ENCODE data around the gene CNBD2. TPM values are rescaled to one million over a fixed set of nuclear protein-coding genes. Genes with fewer than 3 reads are reported as not detected.

CNBD2 gene
- total RNA-seq, 4 donors from 2014 or later = 2.8 to 5.3 (median 3.1) TPM; not detected in 1

DNA sequence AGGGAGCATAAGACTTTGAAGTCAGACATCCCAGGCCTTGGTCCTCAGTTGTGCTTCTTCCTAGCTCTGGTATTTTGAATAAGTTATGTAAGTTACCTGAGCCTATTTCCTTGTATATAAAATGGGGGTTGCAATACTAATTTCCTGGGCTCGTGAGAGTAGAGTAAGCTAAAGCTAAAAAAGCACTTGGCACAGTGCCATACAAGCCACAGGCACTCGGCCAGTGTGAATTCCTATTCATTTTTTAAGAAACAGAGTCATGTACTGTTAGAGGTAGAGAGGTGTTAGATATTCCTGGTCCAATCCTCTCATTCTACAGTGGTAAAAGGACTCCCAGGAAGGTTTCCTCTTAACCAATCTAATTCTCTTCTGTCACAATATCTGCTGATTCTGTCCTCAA is 106.6 kb downstream of the CNBD2 start:
- TF ChIP-seq, protein P1, sequence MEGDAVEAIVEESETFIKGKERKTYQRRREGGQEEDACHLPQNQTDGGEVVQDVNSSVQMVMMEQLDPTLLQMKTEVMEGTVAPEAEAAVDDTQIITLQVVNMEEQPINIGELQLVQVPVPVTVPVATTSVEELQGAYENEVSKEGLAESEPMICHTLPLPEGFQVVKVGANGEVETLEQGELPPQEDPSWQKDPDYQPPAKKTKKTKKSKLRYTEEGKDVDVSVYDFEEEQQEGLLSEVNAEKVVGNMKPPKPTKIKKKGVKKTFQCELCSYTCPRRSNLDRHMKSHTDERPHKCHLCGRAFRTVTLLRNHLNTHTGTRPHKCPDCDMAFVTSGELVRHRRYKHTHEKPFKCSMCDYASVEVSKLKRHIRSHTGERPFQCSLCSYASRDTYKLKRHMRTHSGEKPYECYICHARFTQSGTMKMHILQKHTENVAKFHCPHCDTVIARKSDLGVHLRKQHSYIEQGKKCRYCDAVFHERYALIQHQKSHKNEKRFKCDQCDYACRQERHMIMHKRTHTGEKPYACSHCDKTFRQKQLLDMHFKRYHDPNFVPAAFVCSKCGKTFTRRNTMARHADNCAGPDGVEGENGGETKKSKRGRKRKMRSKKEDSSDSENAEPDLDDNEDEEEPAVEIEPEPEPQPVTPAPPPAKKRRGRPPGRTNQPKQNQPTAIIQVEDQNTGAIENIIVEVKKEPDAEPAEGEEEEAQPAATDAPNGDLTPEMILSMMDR (IDR thresholded peaks at IDR 0.05; ENCODE audit: low read depth) = no peak

DNA sequence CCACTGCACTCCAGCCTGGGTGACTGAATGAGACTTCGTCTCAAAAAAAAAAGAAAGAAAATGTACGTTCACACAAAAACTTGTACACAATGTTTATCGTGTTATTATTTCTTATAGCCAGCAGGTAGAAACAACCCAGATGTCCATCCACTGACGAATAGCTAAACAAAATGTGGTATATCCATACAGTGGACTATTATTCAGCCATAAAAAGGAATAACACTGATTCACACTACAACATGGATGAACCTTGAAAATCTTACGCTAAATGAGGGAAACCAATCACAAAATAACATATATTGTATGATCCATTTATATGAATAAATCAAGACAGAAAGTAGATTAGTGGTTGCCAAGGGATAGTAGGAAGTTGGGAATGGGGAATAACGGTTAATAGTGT is 111.1 kb downstream of the CNBD2 start:
- TF ChIP-seq, protein P1 (IDR thresholded peaks at IDR 0.05; ENCODE audit: low read depth) = no peak

Small RNAs within 50 kb of the gene (small RNA-seq; reads per million reads assigned to genes)
- not detected for gene RNU6-937P

Other genes starting within 250 kb of the CNBD2 start
- gene RBM39, start 226.3 kb upstream of the CNBD2 start, total RNA-seq = 100 to 1,000 TPM; 320 to 423 (median 379) TPM
- 10 to 100 TPM; 35.5 to 61.6 (median 44.5) TPM for gene PHF20, start 196.6 kb upstream of the CNBD2 start, total RNA-seq
- gene SCAND1, start 14.1 kb upstream of the CNBD2 start, total RNA-seq = 100 to 1,000 TPM in 1 of 4 donors, 10 to 100 TPM in 3; 48.8 to 125 (median 76.3) TPM
- 10 to 100 TPM; 38.1 to 86.1 (median 62.0) TPM for gene EPB41L1, start 186.2 kb downstream of the CNBD2 start, total RNA-seq